Activated naive CD4-positive, alpha-beta T cell treated with anti-CD3 and anti-CD28 coated beads, Interleukin-2, amount 50 U/mL, for 72 hours (primary cell): ENCODE results near the gene RPL22L1. TPM values are rescaled to one million over a fixed set of nuclear protein-coding genes. Genes with fewer than 3 reads are reported as not detected.
"Not testable (repeated sequence)": the region's sequence is repeated elsewhere in the genome, so short reads cannot be mapped to it uniquely, and the experiment has no call there.

Experiments
- ATAC-seq, 2 donors: fragments of 150-1000 bp; cut with Tn5 transposase; 2 replicates each; pipeline ENCODE4 v1.10.0; 2021; ENCODE audit warnings: mild to moderate bottlenecking in 2 of 2, moderate library complexity in 2 of 2
- DNase-seq, 2 donors: peaks; one replicate each; pipeline ENCODE4 v3.0.0; 2021 to 2022; ENCODE audit warnings: low spot score in 2 of 2
- H3K27ac Mint-ChIP-seq, 2 donors: one replicate each; pipeline ENCODE4 v1.8.0; 2022; ENCODE audit warnings: mild to moderate bottlenecking in 2 of 2, mixed read lengths in 2 of 2
- H3K36me3 Mint-ChIP-seq, 2 donors: one replicate each; pipeline ENCODE4 v1.8.0; 2022; ENCODE audit warnings: mixed read lengths in 2 of 2
- H3K9me3 Mint-ChIP-seq, 2 donors: one replicate each; pipeline ENCODE4 v1.8.0; 2022; ENCODE audit warnings: mixed read lengths in 2 of 2
- total RNA-seq, 2 donors: library from RNA; stranded (reverse); gene quantifications; one replicate each; pipeline ENCODE4 v1.2.3, GENCODE V29; 2022

Gene RPL22L1
- 100 to 1,000 TPM; 101 to 314 TPM for total RNA-seq

DNA sequence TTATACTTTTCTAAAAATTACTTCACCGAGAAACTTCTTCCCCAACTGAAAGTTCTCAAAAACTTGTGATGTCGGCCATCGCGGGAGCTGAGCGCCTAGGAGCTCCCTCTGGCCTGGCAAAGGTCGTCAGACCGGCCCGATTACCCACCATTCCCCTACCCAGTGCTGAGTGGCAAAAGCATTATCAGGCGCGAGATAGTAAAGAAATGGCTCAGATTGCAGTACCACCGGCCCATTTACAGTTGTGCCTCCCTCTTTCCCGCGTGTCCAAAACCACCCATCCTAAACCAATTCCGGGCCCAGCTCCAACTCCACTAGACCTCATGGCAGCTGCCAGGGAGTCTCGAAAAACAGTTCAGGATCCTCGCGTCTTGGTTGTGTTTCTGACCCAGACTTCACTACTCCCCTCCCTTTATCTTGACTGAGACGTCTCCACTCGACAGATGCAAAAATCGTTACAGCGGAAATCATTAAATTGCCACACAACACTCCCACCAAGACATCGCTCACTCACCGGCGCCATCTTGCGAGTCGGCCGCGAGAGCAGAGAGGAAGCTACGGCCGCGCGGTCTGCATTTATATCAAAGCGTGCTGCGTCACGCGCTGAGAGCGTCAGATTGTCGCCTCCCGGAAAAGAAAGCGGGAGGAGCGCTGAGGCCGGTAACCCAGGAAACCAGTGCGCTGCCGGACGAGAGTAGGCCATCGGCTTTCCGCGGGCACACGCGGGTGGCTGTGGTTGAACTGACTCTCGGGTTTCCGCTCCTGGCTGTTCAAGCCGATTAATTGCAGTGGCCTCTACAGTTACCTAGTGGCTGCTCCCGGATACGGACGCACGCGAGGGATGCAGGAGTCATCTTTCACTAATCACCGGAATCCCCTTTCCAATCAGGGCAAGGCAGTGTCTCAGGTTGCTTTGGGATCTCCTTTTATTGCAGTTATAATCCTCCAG, at the start of gene RPL22L1:
RPL22L1 (minus strand) TSS at position 551 of the 949 bp plus-strand sequence; CDS start at position 523, 28 bp downstream.
- peaks cover 24 to 40% of the 10 kb centered on the region in 2 donors for H3K36me3 Mint-ChIP-seq
- peak; percentile 90 to 95 for DNase-seq
- ATAC-seq: peak; percentile 95 to 99
- peaks cover 0 to 5% of the 10 kb centered on the region in 2 donors for H3K9me3 Mint-ChIP-seq
- H3K27ac Mint-ChIP-seq: peak within 1 kb of the TSS; percentile 97 to 98

DNA sequence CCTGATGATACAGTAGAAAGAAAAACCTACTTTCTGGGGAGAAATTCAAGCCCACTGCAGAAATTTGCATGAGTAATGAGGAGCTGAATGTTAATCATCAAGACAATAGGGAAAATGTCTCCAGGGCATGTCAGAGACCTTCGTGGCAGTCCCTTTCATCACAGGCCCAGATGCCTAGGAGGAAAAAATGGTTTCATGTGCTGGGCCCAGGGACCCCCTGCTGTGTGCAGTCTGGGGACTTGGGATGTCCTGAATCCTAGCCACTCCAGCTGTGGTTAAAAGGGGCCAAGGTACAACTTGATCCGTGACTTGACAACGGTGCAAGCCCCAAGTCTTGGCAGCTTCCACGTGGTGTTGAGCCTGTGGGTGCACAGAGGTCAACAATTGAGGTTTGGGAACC, 48.7 kb upstream of the RPL22L1 start:
- DNase-seq (no peak), ATAC-seq (no peak)
- H3K36me3 Mint-ChIP-seq: peaks cover 12 to 24% of the 10 kb centered on the region in 2 donors
- H3K27ac Mint-ChIP-seq: no peak overlapping the region
- peaks cover 26 to 32% of the 10 kb centered on the region in 2 donors for H3K9me3 Mint-ChIP-seq

DNA sequence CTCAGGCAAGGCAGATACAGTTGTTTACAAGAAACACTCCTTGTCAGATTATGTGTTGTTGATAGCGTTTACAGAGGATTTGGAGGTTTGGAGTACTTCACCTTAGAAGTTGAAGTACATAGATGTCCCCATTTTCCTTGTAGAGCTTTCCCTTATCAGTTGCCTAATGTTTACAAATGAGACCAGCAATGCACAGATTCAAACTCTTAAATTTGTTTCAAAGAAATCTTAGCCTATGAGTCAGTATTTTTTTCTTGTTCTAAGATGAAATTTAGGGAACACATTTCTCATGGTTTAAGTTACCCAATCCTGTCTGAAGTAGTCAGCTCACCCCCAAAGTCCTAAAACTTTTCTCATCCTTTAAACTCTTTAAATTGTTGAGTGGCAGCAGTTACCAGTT, 44.7 kb upstream of the RPL22L1 start:
- DNase-seq (no peak), ATAC-seq (no peak)
- Mint-ChIP-seq H3K36me3 (peaks cover 11 to 12% of the 10 kb centered on the region in 2 donors), H3K9me3 (peaks cover 19 to 21% of the 10 kb centered on the region in 2 donors), H3K27ac (no peak overlapping the region)

DNA sequence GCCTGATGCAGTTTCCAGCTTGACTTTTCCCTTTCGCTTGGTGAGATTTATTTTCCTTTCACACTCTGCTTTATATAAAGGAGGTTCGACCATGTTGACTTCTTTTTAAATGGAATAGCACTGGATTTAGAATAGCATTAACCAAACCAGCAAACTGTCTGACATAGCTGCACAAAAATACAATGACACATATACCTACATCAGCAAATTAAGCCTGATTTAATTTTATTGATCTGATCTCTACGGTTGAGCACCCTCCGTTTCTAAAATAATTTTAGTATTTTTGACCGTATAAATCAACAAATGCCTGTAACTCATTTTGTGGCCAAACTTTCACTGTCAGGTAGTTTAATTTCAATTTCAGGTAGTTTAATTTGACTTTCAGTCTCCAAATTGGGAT, 44.2 kb upstream of the RPL22L1 start:
- Mint-ChIP-seq H3K9me3 (peaks cover 21 to 24% of the 10 kb centered on the region in 2 donors), H3K36me3 (peaks cover 10 to 12% of the 10 kb centered on the region in 2 donors), H3K27ac (no peak overlapping the region)
- no peak for ATAC-seq
- DNase-seq: no peak

DNA sequence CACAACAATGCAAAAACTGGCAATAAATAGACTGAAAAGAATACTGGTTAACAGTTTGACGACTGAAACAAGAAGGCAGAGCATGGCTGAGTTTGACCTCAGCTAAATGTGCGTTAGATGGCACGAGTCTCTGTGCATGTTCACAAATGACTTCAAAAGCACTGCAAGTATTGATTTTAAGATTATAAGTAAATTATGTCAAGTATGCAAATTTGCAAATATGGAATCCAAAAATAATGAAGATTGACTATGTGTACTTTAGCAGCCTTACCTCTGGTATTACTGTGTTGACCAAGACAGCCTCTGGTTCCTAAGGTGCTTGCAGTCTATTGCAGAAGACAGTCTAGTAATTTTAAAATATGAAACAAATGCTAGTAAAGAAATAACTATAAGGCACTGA, 41.1 kb upstream of the RPL22L1 start:
- ATAC-seq: no peak
- peaks cover 0 to 10% of the 10 kb centered on the region in 2 donors for H3K36me3 Mint-ChIP-seq
- no peak overlapping the region for H3K27ac Mint-ChIP-seq
- no peak for DNase-seq
- peaks cover 5 to 17% of the 10 kb centered on the region in 2 donors for H3K9me3 Mint-ChIP-seq

DNA sequence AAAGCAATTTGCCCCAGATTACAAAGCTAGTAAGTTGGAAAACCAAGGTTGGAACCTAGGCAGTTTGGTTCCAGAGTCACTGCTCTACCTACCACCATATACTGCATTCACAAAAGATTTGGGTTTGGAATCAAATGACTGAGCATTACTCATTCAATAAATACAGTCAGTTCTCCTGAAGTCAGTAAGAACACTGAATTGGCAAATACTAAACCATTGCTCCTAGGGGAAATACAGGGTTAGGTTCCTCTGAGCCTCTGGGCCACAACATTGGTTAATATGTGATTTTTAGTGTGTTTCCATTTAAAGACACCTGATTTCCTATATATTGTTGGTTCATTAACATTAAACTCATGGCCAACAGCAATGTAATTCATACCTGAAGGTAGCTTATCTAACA, 40.5 kb upstream of the RPL22L1 start:
- Mint-ChIP-seq H3K27ac (no peak overlapping the region), H3K36me3 (peaks cover 0 to 10% of the 10 kb centered on the region in 2 donors), H3K9me3 (peaks cover 5 to 17% of the 10 kb centered on the region in 2 donors)
- ATAC-seq (no peak), DNase-seq (no peak)

DNA sequence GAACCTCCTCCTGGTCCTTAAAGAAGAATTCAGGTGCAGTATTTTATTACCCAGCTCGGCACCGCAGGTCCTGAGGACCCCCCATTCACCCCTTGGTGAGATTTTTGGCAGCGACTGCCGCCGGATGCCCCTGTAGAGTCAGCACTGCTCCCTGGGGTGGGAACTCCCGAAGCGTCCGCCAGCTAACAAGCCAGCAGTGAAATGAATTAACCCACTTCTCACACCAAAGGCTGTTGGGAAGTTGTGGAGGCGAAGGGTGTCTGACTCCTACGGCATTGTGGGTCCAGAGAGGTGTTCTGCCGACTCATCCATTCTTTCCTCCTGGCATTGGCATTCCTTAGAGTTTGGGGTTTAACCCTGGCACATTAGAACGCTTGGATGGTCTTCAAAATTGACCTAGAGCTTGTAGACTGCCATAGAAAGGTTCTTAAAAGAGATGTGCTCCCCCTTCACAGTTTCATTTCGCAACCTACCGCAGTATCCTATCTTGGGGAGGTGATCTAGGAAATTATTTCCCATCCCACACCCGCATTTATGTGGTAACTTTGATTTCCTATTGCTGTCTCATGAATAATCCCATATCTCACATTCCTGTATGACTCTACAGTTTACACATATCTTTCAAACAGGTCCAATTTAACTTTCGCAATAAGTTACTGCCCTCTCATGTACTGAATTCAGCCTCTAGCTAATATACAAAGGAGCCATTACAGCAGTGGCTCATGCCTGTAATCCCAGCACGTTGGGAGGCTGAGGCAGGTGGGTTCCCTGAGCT, 39.3 kb upstream of the RPL22L1 start:
- DNase-seq: no peak
- Mint-ChIP-seq H3K27ac (no peak overlapping the region), H3K9me3 (peaks cover 5 to 14% of the 10 kb centered on the region in 2 donors), H3K36me3 (peaks cover 0 to 10% of the 10 kb centered on the region in 2 donors)
- no peak for ATAC-seq

DNA sequence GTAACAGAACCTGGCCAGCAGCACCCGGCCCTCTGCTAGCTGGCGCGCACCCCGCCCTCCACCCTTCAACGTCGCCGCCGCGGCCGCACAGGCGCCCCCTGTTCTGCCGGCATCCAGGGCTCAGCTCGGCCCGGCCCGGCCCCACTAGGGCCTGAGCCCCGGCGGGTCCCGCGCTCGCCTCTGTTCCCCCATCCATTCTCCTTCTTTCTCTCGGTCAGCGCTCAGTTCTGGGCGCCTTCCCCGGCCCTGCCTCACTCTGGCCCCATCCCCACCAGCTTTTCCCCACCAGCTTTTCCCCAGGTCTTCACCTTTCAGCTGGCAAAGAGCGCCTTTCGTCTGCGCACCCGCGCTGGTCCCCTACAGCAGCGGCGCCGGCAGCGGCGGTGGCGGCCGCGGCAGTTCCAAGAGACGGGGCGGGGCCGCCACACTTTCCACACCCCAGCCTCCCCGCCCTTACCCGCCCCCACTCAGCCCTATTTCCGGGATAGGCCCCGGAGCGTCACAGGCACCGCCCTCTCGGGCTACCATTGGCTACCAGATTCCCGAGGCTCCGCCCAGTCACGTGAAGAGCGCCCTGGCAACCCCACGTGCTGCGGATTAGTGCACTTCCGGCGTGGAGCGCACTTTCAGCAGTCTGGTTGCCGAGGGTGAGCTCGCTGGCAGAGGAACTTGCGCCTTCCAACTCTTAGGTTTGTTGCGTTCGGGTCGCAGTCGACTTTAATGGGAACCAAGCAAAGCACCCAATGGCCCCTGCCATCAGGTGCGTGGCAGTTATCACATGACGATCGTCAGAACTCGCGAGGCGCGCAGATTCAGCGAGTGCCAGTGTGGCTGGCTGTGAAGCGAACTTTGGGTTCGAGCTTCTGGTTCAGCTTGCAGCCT, 38.5 kb upstream of the RPL22L1 start, which contains the start of gene EIF5A2:
EIF5A2 (minus strand) TSS at position 403 of the 882 bp plus-strand sequence. CDS start 831 bp downstream, outside the sequence.
- ATAC-seq (peak; percentile 94 to 97), DNase-seq (peak; percentile 85 to 91)
- Mint-ChIP-seq H3K27ac (peak within 1 kb of the TSS; percentile 86 to 96), H3K9me3 (peaks cover 5 to 14% of the 10 kb centered on the region in 2 donors), H3K36me3 (peaks cover under 1 to 10% of the 10 kb centered on the region in 2 donors)

DNA sequence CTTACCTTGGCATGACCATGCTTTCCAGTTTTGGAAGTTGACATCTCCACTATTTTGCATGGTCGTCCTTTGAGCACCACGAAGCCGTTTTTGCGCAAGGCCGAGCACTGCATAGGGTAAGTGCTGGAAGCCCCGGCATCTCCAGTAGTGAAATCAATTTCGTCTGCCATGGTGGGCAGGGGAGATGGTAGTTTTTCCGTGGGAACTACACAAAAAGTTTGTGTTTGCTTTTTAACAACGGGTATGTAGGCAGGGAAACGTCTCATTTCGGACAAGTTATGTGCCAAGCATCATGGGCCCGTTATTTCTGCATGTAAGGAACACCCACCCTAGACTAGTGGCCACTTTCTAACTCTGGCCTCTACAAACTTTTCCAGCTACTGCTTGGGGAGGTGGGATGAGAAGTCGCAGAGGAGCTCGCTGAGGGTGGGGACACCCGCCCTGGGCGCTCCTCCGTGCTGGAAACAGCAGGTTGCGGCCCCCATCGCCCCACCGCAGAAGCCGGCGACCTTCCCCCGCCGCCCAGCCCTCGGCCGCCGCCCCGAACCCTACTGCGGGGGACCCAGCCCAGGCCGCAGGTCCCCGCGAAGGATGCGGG, 37.7 kb upstream of the RPL22L1 start:
- Mint-ChIP-seq H3K9me3 (peaks cover 5 to 14% of the 10 kb centered on the region in 2 donors), H3K27ac (peak overlapping the region in 1 of 2 donors; percentile 86), H3K36me3 (peaks cover 8 to 10% of the 10 kb centered on the region in 2 donors)
- DNase-seq: peak in 1 of 2 donors; percentile 21
- ATAC-seq: no peak

DNA sequence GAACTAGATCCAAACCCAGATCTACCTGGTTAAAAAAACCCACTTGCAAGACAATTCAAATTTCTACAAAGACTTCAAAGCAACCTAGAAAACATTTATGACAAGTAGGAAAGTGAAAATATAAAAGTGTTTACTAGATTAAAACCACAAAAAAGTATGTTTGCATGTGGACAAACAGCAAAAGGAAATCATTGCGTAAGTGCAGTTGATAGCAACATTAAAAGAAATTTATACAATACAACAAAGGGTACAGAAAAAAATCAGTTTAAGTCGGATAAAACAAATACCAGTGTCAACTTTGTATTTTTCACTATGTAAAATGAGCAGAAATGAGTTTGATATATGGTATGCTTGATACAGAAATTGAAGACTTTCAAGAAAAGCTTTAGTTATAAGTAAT, 35.9 kb upstream of the RPL22L1 start:
- Mint-ChIP-seq H3K36me3 (peaks cover 10 to 13% of the 10 kb centered on the region in 2 donors), H3K27ac (no peak overlapping the region), H3K9me3 (peaks cover 0 to 5% of the 10 kb centered on the region in 2 donors)
- ATAC-seq (no peak), DNase-seq (no peak)

DNA sequence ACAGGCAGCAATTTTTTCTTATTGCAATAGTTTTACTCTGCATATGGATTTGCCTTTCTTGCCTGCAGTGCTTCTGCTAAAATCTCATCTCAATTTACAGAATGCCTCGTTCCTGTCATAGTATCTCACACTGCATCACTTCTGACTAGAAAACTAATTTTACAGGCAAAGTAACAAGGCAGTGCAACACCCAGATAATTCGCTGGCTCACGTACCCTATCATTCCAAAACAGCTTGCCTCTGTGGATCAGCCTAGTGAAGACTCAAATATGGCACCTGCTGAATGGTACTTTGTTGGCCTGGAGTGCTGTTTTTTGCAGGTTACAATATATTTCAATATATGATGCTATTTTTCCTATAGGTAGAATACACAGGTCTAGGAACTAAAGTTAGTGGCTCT, 33.1 kb upstream of the RPL22L1 start:
- Mint-ChIP-seq H3K36me3 (peaks cover 9 to 10% of the 10 kb centered on the region in 2 donors), H3K27ac (no peak overlapping the region), H3K9me3 (no peaks in the 10 kb centered on the region)
- no peak for ATAC-seq
- DNase-seq: no peak

DNA sequence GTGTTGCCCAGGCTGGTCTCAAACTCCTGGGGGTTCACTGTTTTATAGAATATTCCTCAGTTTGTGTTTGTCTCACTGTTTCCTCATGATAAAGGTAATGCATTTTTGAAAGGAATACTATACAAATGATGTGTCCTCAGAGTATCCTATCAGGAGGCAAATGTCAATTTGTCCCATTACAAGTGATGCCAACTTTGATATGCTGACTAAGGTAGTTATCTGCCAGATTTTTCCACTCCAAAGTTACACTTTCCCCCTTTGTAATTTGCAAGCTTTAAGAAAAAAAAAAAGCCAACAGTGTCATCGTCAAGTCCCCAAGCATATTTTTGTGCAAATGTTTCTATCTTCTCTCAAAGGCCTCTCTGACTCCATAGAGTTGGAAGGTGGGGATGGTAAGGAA, 29.5 kb upstream of the RPL22L1 start:
- ATAC-seq (no peak), DNase-seq (no peak)
- Mint-ChIP-seq H3K36me3 (peaks cover 15 to 20% of the 10 kb centered on the region in 2 donors), H3K27ac (no peak overlapping the region), H3K9me3 (no peaks in the 10 kb centered on the region)

DNA sequence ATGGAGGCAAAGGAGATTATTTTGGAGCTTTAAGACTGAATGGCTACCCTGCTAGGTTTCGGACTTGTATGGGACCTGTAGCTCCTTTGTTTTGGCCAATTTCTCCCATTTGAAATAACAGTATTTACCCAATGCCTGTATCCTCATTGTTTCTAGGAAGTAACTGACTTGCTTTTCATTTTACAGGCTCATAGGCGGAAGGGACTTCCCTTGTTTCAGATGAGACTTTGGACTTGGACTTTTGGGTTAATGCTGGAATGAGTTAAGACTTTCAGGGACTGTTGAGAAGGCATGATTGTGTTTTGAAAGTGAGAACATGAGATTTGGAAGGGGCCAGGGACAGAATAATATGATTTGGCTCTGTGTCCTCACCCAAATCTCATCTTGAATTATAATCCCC, 28.0 kb upstream of the RPL22L1 start:
- no peaks in the 10 kb centered on the region for H3K9me3 Mint-ChIP-seq
- DNase-seq: no peak
- no peak overlapping the region for H3K27ac Mint-ChIP-seq
- no peak for ATAC-seq
- peaks cover 15% of the 10 kb centered on the region in 2 donors for H3K36me3 Mint-ChIP-seq

DNA sequence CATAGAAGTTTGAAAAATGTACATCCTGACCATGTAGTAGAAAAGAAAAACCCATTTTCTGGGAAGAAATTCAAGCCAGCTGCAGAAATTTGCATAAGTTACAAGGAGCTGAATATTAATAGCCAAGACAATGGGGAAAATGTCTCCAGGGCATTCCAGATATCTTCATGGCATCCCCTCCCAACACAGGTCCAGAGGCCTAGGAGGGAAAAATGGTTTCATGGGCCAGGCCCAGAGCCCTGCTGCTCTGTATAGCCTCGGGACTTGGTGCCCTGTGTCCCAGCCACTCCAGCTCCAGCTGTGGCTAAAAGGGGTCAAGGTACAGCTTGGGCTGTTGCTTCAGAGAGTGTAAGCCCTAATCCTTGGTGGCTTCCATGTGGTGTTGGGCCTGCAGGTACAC, 27.2 kb upstream of the RPL22L1 start:
- H3K9me3 Mint-ChIP-seq, DNase-seq, ATAC-seq, H3K27ac Mint-ChIP-seq: not testable (repeated sequence)
- H3K36me3 Mint-ChIP-seq: peaks cover 10 to 15% of the 10 kb centered on the region in 2 donors

DNA sequence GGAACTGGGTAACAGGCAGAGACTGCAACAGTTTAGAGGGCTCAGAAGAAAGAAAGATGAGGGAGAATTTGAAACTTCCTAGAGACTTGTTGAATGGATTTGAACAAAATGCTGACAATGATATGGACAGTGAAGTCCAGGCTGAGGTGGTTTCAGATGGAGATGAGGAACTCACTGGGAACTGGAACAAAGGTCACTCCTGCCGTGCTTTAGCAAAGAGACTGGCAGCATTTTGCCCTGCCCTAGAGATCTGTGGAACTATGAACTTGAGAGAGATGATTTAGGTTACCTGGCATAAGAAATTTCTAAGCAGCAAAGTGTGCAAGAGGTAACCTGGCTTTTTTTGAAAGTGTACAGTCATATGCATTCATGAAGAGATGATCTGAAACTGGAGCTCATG, 26.8 kb upstream of the RPL22L1 start:
- Mint-ChIP-seq H3K9me3 (no peaks in the 10 kb centered on the region), H3K36me3 (peaks cover 10 to 13% of the 10 kb centered on the region in 2 donors)
- ATAC-seq: no peak

DNA sequence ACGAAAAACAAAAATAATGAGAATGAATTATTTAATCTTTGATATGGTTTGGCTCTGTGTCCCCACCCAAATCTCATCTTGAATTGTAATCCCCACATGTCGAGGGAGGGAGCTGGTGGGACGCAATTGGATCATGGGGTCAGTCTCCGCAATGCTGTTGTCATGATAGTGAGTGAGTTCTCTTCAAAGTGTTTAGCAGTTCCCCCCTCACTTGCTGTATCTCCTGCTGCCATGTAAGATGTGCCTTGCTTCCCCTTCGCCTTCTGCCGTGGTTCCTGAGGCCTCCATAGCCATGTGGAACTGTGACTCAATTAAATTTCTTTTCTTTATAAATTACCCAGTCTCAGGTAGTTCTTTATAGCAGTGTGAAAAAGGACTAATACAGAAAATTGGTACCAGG, 26.3 kb upstream of the RPL22L1 start:
- H3K9me3 Mint-ChIP-seq, H3K27ac Mint-ChIP-seq, ATAC-seq, DNase-seq: not testable (repeated sequence)
- peaks cover 10 to 11% of the 10 kb centered on the region in 2 donors for H3K36me3 Mint-ChIP-seq

More for the DNA sequence above, 26.8 kb upstream of the RPL22L1 start:
- no peak for DNase-seq
- H3K27ac Mint-ChIP-seq: no peak overlapping the region
